ENCODE measurements around the gene PPARA.
"Not testable (repeated sequence)": the region's sequence is repeated elsewhere in the genome, so short reads cannot be mapped to it uniquely, and the experiment has no call there.

Gene PPARA

GRCh38 chr22:46123694-46124382 is 26.5 kb upstream of the PPARA start:
- H3K4me1 ChIP-seq (ENCODE audit: control insufficient read depth, insufficient read depth, low read length): peaks cover 6% of the 10 kb centered on the region
- no peak overlapping the region for H3K4me3 ChIP-seq (ENCODE audit: low read length)
- no peak overlapping the region for H3K9ac ChIP-seq (ENCODE audit: low read length)
- no peaks in the 10 kb centered on the region for H3K9me3 ChIP-seq (ENCODE audit: control insufficient read depth, low read length)
- no peak for DNase-seq (ENCODE audit: low read depth)
- H3K27me3 ChIP-seq (replicated peaks; ENCODE audit: control insufficient read depth, insufficient read depth, low read length): no peaks in the 10 kb centered on the region
- H3K36me3 ChIP-seq (ENCODE audit: control insufficient read depth, insufficient read depth, low read length, severe bottlenecking): no peaks in the 10 kb centered on the region

DNA sequence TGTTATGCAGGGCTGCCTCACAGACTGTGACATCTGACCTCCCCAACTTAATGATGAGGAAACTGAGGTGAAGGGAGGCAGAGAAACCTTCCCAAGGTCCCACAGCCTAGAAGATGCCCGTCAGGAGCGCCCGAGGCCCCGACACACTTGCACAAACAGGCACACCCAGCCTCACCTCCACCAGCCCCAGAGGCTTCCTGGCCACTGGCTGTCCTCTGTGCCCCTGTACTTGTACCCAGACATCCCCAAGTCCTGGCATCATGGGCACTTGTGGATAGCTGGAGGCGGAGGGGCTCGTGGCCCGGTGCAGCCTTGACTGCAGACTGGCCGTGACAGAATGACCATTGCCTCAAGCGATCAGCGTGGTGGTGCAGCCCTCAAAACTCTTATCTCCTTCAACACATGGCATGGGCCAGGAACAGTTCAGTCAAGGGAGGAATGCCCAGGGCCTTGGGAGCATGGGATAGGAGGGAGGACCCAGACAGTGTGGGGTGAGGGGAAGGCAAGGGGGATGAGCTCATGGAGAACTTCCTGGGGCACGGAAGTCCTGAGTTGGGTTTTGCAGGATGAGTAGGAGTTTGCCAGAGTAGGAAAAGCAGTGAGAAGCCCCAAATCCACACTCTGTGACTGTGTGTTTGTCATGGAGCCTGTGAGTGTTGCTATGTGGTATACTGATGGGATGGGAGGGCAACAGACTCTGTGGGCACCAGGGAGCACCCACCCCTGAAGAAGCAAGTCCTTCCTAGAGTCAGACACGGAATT is 25.8 kb upstream of the PPARA start:
- no peak overlapping the region for H3K4me3 ChIP-seq (ENCODE audit: low read length)
- no peaks in the 10 kb centered on the region for H3K9me3 ChIP-seq (ENCODE audit: control insufficient read depth, low read length)
- no peak overlapping the region for H3K9ac ChIP-seq (ENCODE audit: low read length)
- H3K4me1 ChIP-seq (ENCODE audit: control insufficient read depth, insufficient read depth, low read length): peaks cover 6% of the 10 kb centered on the region
- no peaks in the 10 kb centered on the region for H3K36me3 ChIP-seq (ENCODE audit: control insufficient read depth, insufficient read depth, low read length, severe bottlenecking)
- DNase-seq (ENCODE audit: low read depth): no peak
- H3K27me3 ChIP-seq (replicated peaks; ENCODE audit: control insufficient read depth, insufficient read depth, low read length): no peaks in the 10 kb centered on the region

- DNase-seq (ENCODE audit: low read depth): no peak
- H3K36me3 ChIP-seq (ENCODE audit: control insufficient read depth, insufficient read depth, low read length, severe bottlenecking): no peaks in the 10 kb centered on the region
- peaks cover 5% of the 10 kb centered on the region for H3K4me1 ChIP-seq (ENCODE audit: control insufficient read depth, insufficient read depth, low read length)
- H3K4me3 ChIP-seq (ENCODE audit: low read length): no peak overlapping the region
- H3K9me3 ChIP-seq (ENCODE audit: control insufficient read depth, low read length): no peaks in the 10 kb centered on the region
- H3K27me3 ChIP-seq (replicated peaks; ENCODE audit: control insufficient read depth, insufficient read depth, low read length): no peaks in the 10 kb centered on the region
- no peak overlapping the region for H3K9ac ChIP-seq (ENCODE audit: low read length)
These were observed 25.0 kb upstream of the PPARA start for GRCh38 chr22:46125311-46125710.

- no peaks in the 10 kb centered on the region for H3K9me3 ChIP-seq (ENCODE audit: control insufficient read depth, low read length)
- no peak overlapping the region for H3K4me3 ChIP-seq (ENCODE audit: low read length)
- no peaks in the 10 kb centered on the region for H3K36me3 ChIP-seq (ENCODE audit: control insufficient read depth, insufficient read depth, low read length, severe bottlenecking)
- DNase-seq (ENCODE audit: low read depth): no peak
- no peak overlapping the region for H3K9ac ChIP-seq (ENCODE audit: low read length)
- H3K4me1 ChIP-seq (ENCODE audit: control insufficient read depth, insufficient read depth, low read length): peaks cover 3% of the 10 kb centered on the region
- no peaks in the 10 kb centered on the region for H3K27me3 ChIP-seq (replicated peaks; ENCODE audit: control insufficient read depth, insufficient read depth, low read length)
These were observed 24.2 kb upstream of the PPARA start for GRCh38 chr22:46125816-46126765.

DNA sequence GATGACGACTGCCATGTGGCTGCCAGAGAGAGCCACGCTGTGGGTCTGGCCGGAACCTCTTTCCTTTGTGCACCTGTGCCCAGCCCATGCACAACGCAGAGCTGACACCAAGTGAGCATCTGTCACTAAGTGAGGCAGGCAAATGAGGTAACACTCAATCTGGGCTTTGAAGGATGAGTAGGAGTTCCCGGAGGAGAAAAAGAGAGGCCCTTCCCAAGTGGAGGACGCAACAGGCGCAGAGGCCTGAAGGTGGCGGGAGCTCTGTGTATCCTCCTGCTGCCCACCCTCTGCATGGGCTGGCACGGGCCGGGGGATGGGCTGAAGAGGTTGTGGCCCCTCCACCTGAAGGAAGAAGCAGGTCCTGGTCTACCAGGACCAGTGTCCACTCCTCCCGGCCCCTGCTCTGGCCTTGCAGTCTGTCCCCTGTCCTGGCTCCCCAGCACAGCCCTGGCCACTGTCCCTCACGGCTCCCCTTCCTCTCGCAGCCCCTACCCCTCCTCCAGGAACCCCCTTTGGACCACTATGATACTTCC is 23.4 kb upstream of the PPARA start:
- H3K4me1 ChIP-seq (ENCODE audit: control insufficient read depth, insufficient read depth, low read length): peaks cover 10% of the 10 kb centered on the region
- H3K9ac ChIP-seq (ENCODE audit: low read length): no peak overlapping the region
- H3K36me3 ChIP-seq (ENCODE audit: control insufficient read depth, insufficient read depth, low read length, severe bottlenecking): no peaks in the 10 kb centered on the region
- no peak overlapping the region for H3K4me3 ChIP-seq (ENCODE audit: low read length)
- H3K27me3 ChIP-seq (replicated peaks; ENCODE audit: control insufficient read depth, insufficient read depth, low read length): no peaks in the 10 kb centered on the region
- DNase-seq (ENCODE audit: low read depth): no peak
- no peaks in the 10 kb centered on the region for H3K9me3 ChIP-seq (ENCODE audit: control insufficient read depth, low read length)

DNA sequence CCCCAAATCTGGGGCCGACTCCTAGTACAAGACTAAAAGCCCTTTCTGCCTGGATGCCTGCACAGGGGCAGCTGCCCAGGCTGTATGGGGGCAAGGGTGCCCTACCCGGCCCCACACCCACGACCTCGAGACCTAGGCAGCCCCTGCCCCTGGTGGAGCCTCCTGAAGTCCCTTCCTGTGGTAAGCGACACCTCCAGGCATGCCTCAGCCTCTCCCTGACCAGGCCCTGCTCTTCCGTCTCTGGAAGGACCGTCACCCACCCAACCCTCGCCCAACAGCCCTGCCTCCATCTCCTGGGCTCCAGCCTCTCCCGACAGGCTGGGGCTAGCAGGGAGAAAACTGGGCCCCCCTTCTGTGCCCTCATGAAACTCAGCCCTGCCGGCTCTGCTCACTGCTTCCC is 22.8 kb upstream of the PPARA start:
- no peaks in the 10 kb centered on the region for H3K27me3 ChIP-seq (replicated peaks; ENCODE audit: control insufficient read depth, insufficient read depth, low read length)
- H3K9ac ChIP-seq (ENCODE audit: low read length): no peak overlapping the region
- no peaks in the 10 kb centered on the region for H3K36me3 ChIP-seq (ENCODE audit: control insufficient read depth, insufficient read depth, low read length, severe bottlenecking)
- H3K9me3 ChIP-seq (ENCODE audit: control insufficient read depth, low read length): no peaks in the 10 kb centered on the region
- H3K4me3 ChIP-seq (ENCODE audit: low read length): no peak overlapping the region
- DNase-seq (ENCODE audit: low read depth): no peak
- H3K4me1 ChIP-seq (ENCODE audit: control insufficient read depth, insufficient read depth, low read length): peaks cover 11% of the 10 kb centered on the region

- Histone ChIP-seq H3K9ac (ENCODE audit: low read length) (no peak overlapping the region), H3K9me3 (ENCODE audit: control insufficient read depth, low read length) (no peaks in the 10 kb centered on the region), H3K4me1 (ENCODE audit: control insufficient read depth, insufficient read depth, low read length) (peaks cover 12% of the 10 kb centered on the region), H3K4me3 (ENCODE audit: low read length) (no peak overlapping the region), H3K27me3 (replicated peaks; ENCODE audit: control insufficient read depth, insufficient read depth, low read length) (no peaks in the 10 kb centered on the region), H3K36me3 (ENCODE audit: control insufficient read depth, insufficient read depth, low read length, severe bottlenecking) (no peaks in the 10 kb centered on the region)
- DNase-seq (ENCODE audit: low read depth): no peak
These were observed 21.7 kb upstream of the PPARA start for GRCh38 chr22:46128606-46129005.

DNA sequence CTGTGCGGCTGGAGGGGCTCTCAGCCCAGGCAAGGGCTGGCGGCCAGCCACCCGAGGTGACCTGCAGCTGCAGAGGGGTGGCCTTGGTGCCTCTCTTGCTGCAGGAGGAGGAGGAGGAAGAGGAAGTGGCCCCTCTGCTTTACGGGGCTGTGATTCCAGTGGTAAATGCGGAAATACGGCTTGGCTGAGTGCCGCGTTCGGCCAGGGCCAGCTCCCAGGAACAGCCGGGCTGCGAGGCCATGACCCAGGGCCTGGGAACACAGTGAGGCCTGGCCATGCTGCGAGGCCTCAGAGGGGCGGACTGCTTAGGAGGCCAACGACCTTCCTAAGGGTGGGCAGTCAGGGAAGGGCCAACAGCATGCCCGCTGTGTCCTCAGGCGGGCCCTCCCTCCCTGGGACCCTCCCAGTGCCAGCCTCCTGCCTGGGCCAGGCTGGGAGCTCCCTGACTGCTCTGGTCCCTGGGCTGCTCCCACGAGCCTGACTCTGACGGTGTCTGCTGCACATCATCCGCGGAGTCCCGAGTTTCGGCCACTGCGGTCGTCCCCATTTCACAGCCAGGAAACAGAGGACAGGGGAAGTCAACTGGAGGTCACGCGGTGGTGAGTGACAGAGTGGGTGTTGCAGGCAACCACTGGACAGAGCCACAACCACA is 20.8 kb upstream of the PPARA start:
- Histone ChIP-seq H3K36me3 (ENCODE audit: control insufficient read depth, insufficient read depth, low read length, severe bottlenecking) (no peaks in the 10 kb centered on the region), H3K27me3 (replicated peaks; ENCODE audit: control insufficient read depth, insufficient read depth, low read length) (no peaks in the 10 kb centered on the region), H3K9ac (ENCODE audit: low read length) (no peak overlapping the region), H3K4me1 (ENCODE audit: control insufficient read depth, insufficient read depth, low read length) (peaks cover 12% of the 10 kb centered on the region), H3K9me3 (ENCODE audit: control insufficient read depth, low read length) (no peaks in the 10 kb centered on the region), H3K4me3 (ENCODE audit: low read length) (no peak overlapping the region)
- DNase-seq (ENCODE audit: low read depth): no peak

- no peaks in the 10 kb centered on the region for H3K36me3 ChIP-seq (ENCODE audit: control insufficient read depth, insufficient read depth, low read length, severe bottlenecking)
- no peak for DNase-seq (ENCODE audit: low read depth)
- H3K27me3 ChIP-seq (replicated peaks; ENCODE audit: control insufficient read depth, insufficient read depth, low read length): no peaks in the 10 kb centered on the region
- H3K9me3 ChIP-seq (ENCODE audit: control insufficient read depth, low read length): no peaks in the 10 kb centered on the region
- H3K4me1 ChIP-seq (ENCODE audit: control insufficient read depth, insufficient read depth, low read length): peaks cover 15% of the 10 kb centered on the region
- H3K9ac ChIP-seq (ENCODE audit: low read length): no peak overlapping the region
- no peak overlapping the region for H3K4me3 ChIP-seq (ENCODE audit: low read length)
These were observed 19.2 kb upstream of the PPARA start for GRCh38 chr22:46131151-46131587.

DNA sequence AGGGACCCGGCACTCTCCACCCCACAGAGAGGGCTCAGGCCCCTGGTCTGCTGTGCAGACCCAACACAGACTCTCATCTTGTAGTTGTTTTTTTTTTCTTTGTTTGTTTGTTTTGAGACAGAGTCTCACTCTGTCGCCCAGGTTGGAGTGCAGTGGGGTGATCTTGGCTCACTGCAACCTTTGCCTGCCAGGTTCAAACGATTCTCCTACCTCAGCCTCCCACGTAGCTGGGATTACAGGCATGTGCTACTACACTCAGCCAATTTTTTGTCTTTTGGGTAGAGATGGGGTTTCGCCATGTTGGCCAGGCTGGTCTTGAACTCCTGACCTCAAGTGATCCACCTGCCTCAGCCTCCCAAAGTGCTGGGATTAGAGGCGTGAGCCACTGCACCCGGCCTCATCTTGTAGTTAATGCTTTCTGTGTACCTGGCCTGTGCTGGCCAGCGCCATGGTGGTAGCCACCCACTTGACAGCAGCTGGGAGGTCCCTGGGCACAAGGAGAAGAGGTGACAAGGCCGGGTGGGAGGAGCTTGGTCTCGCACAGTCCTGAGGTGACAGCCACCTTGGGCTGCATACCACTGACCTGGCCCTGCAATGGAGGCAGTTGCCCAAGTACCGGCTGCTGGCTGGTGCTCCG is 18.0 kb upstream of the PPARA start:
- H3K9ac ChIP-seq (ENCODE audit: low read length); H3K9me3 ChIP-seq (ENCODE audit: control insufficient read depth, low read length); H3K36me3 ChIP-seq (ENCODE audit: control insufficient read depth, insufficient read depth, low read length, severe bottlenecking); H3K27me3 ChIP-seq (replicated peaks; ENCODE audit: control insufficient read depth, insufficient read depth, low read length); H3K4me3 ChIP-seq (ENCODE audit: low read length); DNase-seq (ENCODE audit: low read depth): not testable (repeated sequence)
- peaks cover 15% of the 10 kb centered on the region for H3K4me1 ChIP-seq (ENCODE audit: control insufficient read depth, insufficient read depth, low read length)
